K562 (cell line): ENCODE results near the gene APC2. TPM values are rescaled to one million over a fixed set of nuclear protein-coding genes. Genes with fewer than 3 reads are reported as not detected.
A peak's percentile ranks its signal among the peaks of the same experiment; 100 is the strongest.

Experiments
- ATF1 ChIP-seq, 2 experiments: fragments of 450-650 bp in 1 of 2; IDR thresholded peaks; 2 replicates each; pipeline ENCODE4 v1.6.1; 2016; ENCODE audit warnings: missing compliant biosample characterization in 1 of 2, missing genetic modification characterization in 1 of 2
- BCOR ChIP-seq: fragments of 450-650 bp; IDR thresholded peaks from 2 replicates; pipeline ENCODE4 v1.6.1; 2016
- CAMTA2 ChIP-seq: fragments of 250-450 bp; sonication (Bioruptor Pico); conservative IDR thresholded peaks from 2 replicates; pipeline ENCODE4 v1.5.1; 2022
- CHCHD3 ChIP-seq: fragments of 250-450 bp; sonication (Bioruptor Pico); IDR thresholded peaks from 2 replicates; pipeline ENCODE4 v2.1.2; 2022; ENCODE audit warnings: mild to moderate bottlenecking
- ETV5 ChIP-seq: sonication (generic); formaldehyde crosslinking; IDR thresholded peaks from 2 replicates; pipeline ENCODE4 v1.4.0; 2020; ENCODE audit warnings: low read depth, mild to moderate bottlenecking, missing genetic modification reagents
- HSF4 ChIP-seq: fragments of 250-450 bp; sonication (Bioruptor Pico); IDR thresholded peaks from 2 replicates; pipeline ENCODE4 v2.1.2; 2022; ENCODE audit warnings: mild to moderate bottlenecking, moderate library complexity, borderline replicate concordance
- JUN ChIP-seq, 2 experiments: sonication (generic) in 1 of 2; formaldehyde crosslinking in 1 of 2; IDR thresholded peaks; 2 replicates each; pipeline versions ENCODE4 v1.6.1 to v1.8.0; 2012 to 2022; ENCODE audit warnings: borderline replicate concordance in 2 of 2, mild to moderate bottlenecking in 2 of 2, improper control_type of control experiment in 1 of 2, low read depth in 1 of 2, low read length in 1 of 2, missing genetic modification reagents in 1 of 2
- NFIC ChIP-seq: fragments of 450-650 bp; IDR thresholded peaks from 2 replicates; pipeline ENCODE4 v1.6.1; 2017; ENCODE audit warnings: mild to moderate bottlenecking, inconsistent platforms
- NR1H2 ChIP-seq: sonication (generic); formaldehyde crosslinking; IDR thresholded peaks from 2 replicates; pipeline ENCODE4 v1.4.0; 2020; ENCODE audit warnings: mild to moderate bottlenecking, missing genetic modification reagents
- PHB2 ChIP-seq: fragments of 450-650 bp; IDR thresholded peaks from 2 replicates; pipeline ENCODE4 v1.6.1; 2017; ENCODE audit warnings: low read depth
- PHF8 ChIP-seq: fragments of 200-600 bp; sonication (generic); IDR thresholded peaks from 2 replicates; pipeline ENCODE4 v1.6.1; 2012; ENCODE audit warnings: mixed run types, mild to moderate bottlenecking, inconsistent platforms, low read length, moderate library complexity, borderline replicate concordance
- POLR2H ChIP-seq: IDR thresholded peaks from 2 replicates; pipeline ENCODE4 v1.6.1; 2016; ENCODE audit warnings: missing genetic modification characterization, low read depth, mild to moderate bottlenecking, control low read depth, missing compliant biosample characterization, moderate library complexity
- RAD21 ChIP-seq, 2 experiments: fragments of 250-450 bp in 1 of 2; fragments of 450-650 bp in 1 of 2; sonication (Bioruptor Pico) in 1 of 2; formaldehyde crosslinking in 1 of 2; IDR thresholded peaks in 1 of 2; conservative IDR thresholded peaks in 1 of 2; 2 replicates each; pipeline versions ENCODE4 v1.4.0 to v1.8.0; 2020 to 2022; ENCODE audit warnings: mild to moderate bottlenecking in 2 of 2, moderate library complexity in 1 of 2
- RBM17 ChIP-seq: fragments of 200-400 bp; formaldehyde crosslinking; IDR thresholded peaks from 2 replicates; pipeline ENCODE4 v1.6.1; 2017; ENCODE audit warnings: low read depth, mild to moderate bottlenecking, low read length, borderline replicate concordance
- RCOR1 ChIP-seq, 2 experiments: IDR thresholded peaks; 2 replicates each; pipeline ENCODE4 v1.6.1; 2012; ENCODE audit warnings: low read depth in 2 of 2, low read length in 2 of 2, borderline replicate concordance in 1 of 2, improper control_type of control experiment in 1 of 2
- SETDB1 ChIP-seq: IDR thresholded peaks from one replicate; pipeline ENCODE4 v1.6.1; 2012; ENCODE audit warnings: low read length, control low read depth, inconsistent platforms
- SMAD1 ChIP-seq: fragments of 150-350 bp; IDR thresholded peaks from 2 replicates; pipeline ENCODE4 v1.6.1; 2014; ENCODE audit warnings: low read length, low read depth; ENCODE audit not compliant: partially characterized antibody
- STAT5B ChIP-seq: fragments of 250-450 bp; sonication (Bioruptor Pico); IDR thresholded peaks from 2 replicates; pipeline ENCODE4 v1.8.0; 2021; ENCODE audit warnings: mild to moderate bottlenecking, inconsistent platforms
- TAF7 ChIP-seq: fragments of 450-650 bp; IDR thresholded peaks from 2 replicates; pipeline ENCODE4 v1.6.1; 2016; ENCODE audit warnings: missing genetic modification characterization, missing compliant biosample characterization
- TBP ChIP-seq: optimal IDR thresholded peaks from 2 replicates; pipeline ENCODE3; 2011; ENCODE audit warnings: low read depth, low read length, improper control_type of control experiment
- ZBTB17 ChIP-seq: fragments of 450-650 bp; formaldehyde crosslinking; IDR thresholded peaks from 2 replicates; pipeline ENCODE4 v1.4.0; 2020; ENCODE audit warnings: mild to moderate bottlenecking
- ZNF124 ChIP-seq: sonication (generic); formaldehyde crosslinking; IDR thresholded peaks from 2 replicates; pipeline ENCODE4 v1.8.1; 2022; ENCODE audit warnings: missing genetic modification reagents
- ZNF253 ChIP-seq: fragments of 250-450 bp; sonication (Bioruptor Pico); conservative IDR thresholded peaks from 2 replicates; pipeline ENCODE4 v1.6.1; 2021; ENCODE audit warnings: mild to moderate bottlenecking
- polyA plus RNA-seq, 8 experiments: library from polyadenylated mRNA; depleted of rRNA in 4 of 8; stranded (reverse) in 5 of 8; unstranded in 3 of 8; fragments of >200 nt; fragmentation: Nextera tagmentation in 2 of 8; fragmentation: Illumina TruSeq in 1 of 8; extraction: Ambion mirVana in 2 of 8; extraction: Trizol in 1 of 8; gene quantifications; 2 replicates each; pipeline versions ENCODE4 v1.2.1 to v1.2.3, GENCODE V29; 2011 to 2014; ENCODE audit warnings: inconsistent platforms in 1 of 8, missing spikeins in 1 of 8
- total RNA-seq, 7 experiments: library from RNA; depleted of rRNA in 6 of 7; stranded (reverse); fragments of >200 nt in 6 of 7; fragmentation: Illumina TruSeq in 2 of 7; extraction: Trizol in 2 of 7; gene quantifications; 2 replicates each; pipeline versions ENCODE4 v1.2.1 to v1.2.3, GENCODE V29; 2011 to 2021; ENCODE audit warnings: low replicate concordance in 1 of 7
- TF ChIP-seq, protein P1 (sequence below): sonication (generic); formaldehyde crosslinking; IDR thresholded peaks from 2 replicates; pipeline ENCODE4 v1.8.0; 2022; ENCODE audit warnings: mild to moderate bottlenecking, missing genetic modification reagents
- TF ChIP-seq, protein P2 (sequence below): fragments of 450-650 bp; formaldehyde crosslinking; IDR thresholded peaks from 2 replicates; pipeline ENCODE4 v1.4.0; 2022; ENCODE audit warnings: mild to moderate bottlenecking, moderate library complexity
- TF ChIP-seq, protein P3 (sequence below): fragments of 450-650 bp; IDR thresholded peaks from 2 replicates; pipeline ENCODE4 v1.6.1; 2016; ENCODE audit warnings: borderline replicate concordance

Gene APC2
- total and polyA plus RNA-seq, 9 of the 15 experiments (the other 6 are each of a cell fraction or from before 2014, with no cell fraction given) = 0.01 to 0.40 (median 0.05) TPM; not detected in 3

DNA sequence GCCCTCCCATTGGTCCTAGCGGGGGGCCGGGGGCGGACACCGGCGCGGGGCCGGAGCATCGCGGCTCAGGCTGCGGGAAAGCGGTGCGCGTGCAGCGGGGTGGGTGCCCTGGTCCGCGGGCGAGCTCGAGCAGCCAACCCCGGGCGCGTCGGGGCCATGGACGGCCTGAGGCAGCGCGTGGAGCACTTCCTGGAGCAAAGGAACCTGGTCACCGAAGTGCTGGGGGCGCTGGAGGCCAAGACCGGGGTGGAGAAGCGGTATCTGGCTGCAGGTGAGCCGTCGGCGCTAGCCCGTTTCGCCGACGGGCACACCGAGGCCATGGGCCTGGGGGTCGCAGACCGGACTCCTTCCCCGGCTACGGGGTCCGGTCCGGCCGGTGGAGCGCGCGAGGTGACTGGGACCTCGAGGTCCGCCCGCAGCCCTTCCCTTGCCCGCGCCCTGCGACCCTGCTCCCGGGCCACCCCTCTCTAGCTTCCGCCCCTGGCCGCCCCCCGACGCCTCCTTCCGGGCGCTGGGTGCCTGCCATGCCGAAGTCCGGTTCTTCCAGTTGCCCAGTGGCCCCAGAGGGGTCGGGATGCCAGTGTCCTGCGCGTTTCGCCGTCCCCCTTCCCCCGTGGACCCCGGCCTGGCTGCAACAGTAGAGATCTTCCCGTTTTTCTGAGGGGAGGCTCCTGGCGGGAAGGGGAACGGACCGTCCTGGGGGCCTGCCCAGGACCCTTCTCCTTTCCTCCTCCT is 41.4 kb downstream of the APC2 start, which contains the start of gene REEP6 (continued):
- TF ChIP-seq CAMTA2 (CRISPR knock-in tag) (0 out of 2 replicates have a peak, but pooled peaks have one; percentile 70), RAD21 (CRISPR knock-in tag; conservative IDR thresholded peaks at IDR 0.05 in 1 of 2, IDR thresholded peaks at IDR 0.05 in 1 of 2) (peak in 1 of 2 experiments; percentile 9; a peak in 1 of 4 replicates), TAF7 (tag) (no peak), ZBTB17 (CRISPR knock-in tag) (no peak), ZNF124 (no peak), NFIC (peak; percentile 69), CHCHD3 (no peak), POLR2H (tag) (no peak), SETDB1 (no peak), PHF8 (peak; percentile 71; the same call in 1 of the 2 replicates), BCOR (peak; percentile 79), ATF1 (CRISPR knock-in tag; IDR thresholded peaks at IDR 0.05) (no peak), ATF1 (tag; IDR thresholded peaks at IDR 0.05) (peak; percentile 5; the same call in 1 of the 2 replicates), NR1H2 (CRISPR knock-in tag) (no peak), ZNF253 (no peak), SMAD1 (peak; percentile 36), JUN (IDR thresholded peaks at IDR 0.05; ENCODE audit: borderline replicate concordance, low read depth, low read length) (no peak), JUN (CRISPR knock-in tag; IDR thresholded peaks at IDR 0.05; ENCODE audit: borderline replicate concordance) (no peak), STAT5B (CRISPR knock-in tag) (no peak), RBM17 (no peak), HSF4 (CRISPR knock-in tag) (no peak), ETV5 (CRISPR knock-in tag) (peak; percentile 43; the same call in 1 of the 2 replicates), PHB2 (no peak), TBP (peak; percentile 51), RCOR1 (IDR thresholded peaks at IDR 0.05; ENCODE audit: borderline replicate concordance in 1 of 2, low read depth in 2 of 2, low read length in 2 of 2) (peak in 1 of 2 experiments; percentile 53; a peak in 1 of 4 replicates)
- TF ChIP-seq, protein P1, sequence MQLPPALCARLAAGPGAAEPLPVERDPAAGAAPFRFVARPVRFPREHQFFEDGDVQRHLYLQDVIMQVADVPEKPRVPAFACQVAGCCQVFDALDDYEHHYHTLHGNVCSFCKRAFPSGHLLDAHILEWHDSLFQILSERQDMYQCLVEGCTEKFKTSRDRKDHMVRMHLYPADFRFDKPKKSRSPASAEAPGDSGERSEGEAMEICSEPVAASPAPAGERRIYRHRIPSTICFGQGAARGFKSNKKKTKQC (CRISPR knock-in tag) = peak; percentile 18; the same call in 1 of the 2 replicates
- TF ChIP-seq, protein P2, sequence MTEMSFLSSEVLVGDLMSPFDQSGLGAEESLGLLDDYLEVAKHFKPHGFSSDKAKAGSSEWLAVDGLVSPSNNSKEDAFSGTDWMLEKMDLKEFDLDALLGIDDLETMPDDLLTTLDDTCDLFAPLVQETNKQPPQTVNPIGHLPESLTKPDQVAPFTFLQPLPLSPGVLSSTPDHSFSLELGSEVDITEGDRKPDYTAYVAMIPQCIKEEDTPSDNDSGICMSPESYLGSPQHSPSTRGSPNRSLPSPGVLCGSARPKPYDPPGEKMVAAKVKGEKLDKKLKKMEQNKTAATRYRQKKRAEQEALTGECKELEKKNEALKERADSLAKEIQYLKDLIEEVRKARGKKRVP (CRISPR knock-in tag) = no peak
- TF ChIP-seq, protein P3, sequence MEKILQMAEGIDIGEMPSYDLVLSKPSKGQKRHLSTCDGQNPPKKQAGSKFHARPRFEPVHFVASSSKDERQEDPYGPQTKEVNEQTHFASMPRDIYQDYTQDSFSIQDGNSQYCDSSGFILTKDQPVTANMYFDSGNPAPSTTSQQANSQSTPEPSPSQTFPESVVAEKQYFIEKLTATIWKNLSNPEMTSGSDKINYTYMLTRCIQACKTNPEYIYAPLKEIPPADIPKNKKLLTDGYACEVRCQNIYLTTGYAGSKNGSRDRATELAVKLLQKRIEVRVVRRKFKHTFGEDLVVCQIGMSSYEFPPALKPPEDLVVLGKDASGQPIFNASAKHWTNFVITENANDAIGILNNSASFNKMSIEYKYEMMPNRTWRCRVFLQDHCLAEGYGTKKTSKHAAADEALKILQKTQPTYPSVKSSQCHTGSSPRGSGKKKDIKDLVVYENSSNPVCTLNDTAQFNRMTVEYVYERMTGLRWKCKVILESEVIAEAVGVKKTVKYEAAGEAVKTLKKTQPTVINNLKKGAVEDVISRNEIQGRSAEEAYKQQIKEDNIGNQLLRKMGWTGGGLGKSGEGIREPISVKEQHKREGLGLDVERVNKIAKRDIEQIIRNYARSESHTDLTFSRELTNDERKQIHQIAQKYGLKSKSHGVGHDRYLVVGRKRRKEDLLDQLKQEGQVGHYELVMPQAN = peak; percentile 37; the same call in 1 of the 2 replicates
